IMR-90 (cell line): Measurements from ENCODE around the gene LAMB3. TPM values are rescaled to one million over a fixed set of nuclear protein-coding genes. Genes with fewer than 3 reads are reported as not detected.
A peak's percentile ranks its signal among the peaks of the same experiment; 100 is the strongest.

Experiments
- ATAC-seq: fragments of 200-7000 bp; cut with Tn5 transposase; 2 replicates; pipeline ENCODE4 v1.9.1; 2020; ENCODE audit warnings: low read depth, mild to moderate bottlenecking, moderate library complexity
- BruUV-seq: library from RNA; stranded (reverse); fragments of 400-500 nt; replicated peaks from 2 replicates; lab custom pipeline; 2021; lab: Mats Ljungman, UMichigan
- CTCF ChIA-PET: fragments of 300-600 bp; formaldehyde crosslinking; extraction: SDS; loops from one replicate; lab custom pipeline; 2021; ENCODE audit warnings: antibody characterized with exemption; lab: Yijun Ruan, JAX
- POLR2A ChIA-PET: fragments of 300-600 bp; sonication (Branson Sonifier 250); formaldehyde crosslinking; loops from one replicate; lab custom pipeline; 2022; ENCODE audit warnings: antibody characterized with exemption; ENCODE audit not compliant: unreplicated experiment; lab: Charles Lee
- DNase-seq: peaks from one replicate; pipeline ENCODE4 v3.0.0; 2013
- H2AFZ ChIP-seq: replicated peaks from 2 replicates; pipeline ENCODE3; 2013; ENCODE audit warnings: low read length, mild to moderate bottlenecking; ENCODE audit not compliant: poor library complexity
- H2AK5ac ChIP-seq: 2 replicates; pipeline ENCODE4 v1.6.1; 2013; ENCODE audit warnings: low read depth, low read length, inconsistent platforms
- H2AK9ac ChIP-seq: replicated peaks from 2 replicates; pipeline ENCODE3; 2013; ENCODE audit warnings: mild to moderate bottlenecking, low read depth, low read length, moderate library complexity; ENCODE audit not compliant: poor library complexity
- H2BK120ac ChIP-seq: 2 replicates; pipeline ENCODE4 v1.6.1; 2013; ENCODE audit warnings: low read depth, low read length, inconsistent platforms
- H2BK15ac ChIP-seq: 3 replicates; pipeline ENCODE4 v1.6.1; 2013; ENCODE audit warnings: low read depth, low read length, inconsistent platforms
- H2BK20ac ChIP-seq: 2 replicates; pipeline ENCODE4 v1.6.1; 2013; ENCODE audit warnings: low read depth, mild to moderate bottlenecking, inconsistent platforms, low read length, moderate library complexity
- H2BK5ac ChIP-seq: 2 replicates; pipeline ENCODE4 v1.6.1; 2013; ENCODE audit warnings: mild to moderate bottlenecking, low read depth, low read length, inconsistent platforms; ENCODE audit not compliant: poor library complexity, severe bottlenecking
- H3K14ac ChIP-seq: replicated peaks from 2 replicates; pipeline ENCODE4 v1.6.1; 2013; ENCODE audit warnings: low read depth, low read length, inconsistent platforms
- H3K18ac ChIP-seq: 2 replicates; pipeline ENCODE4 v1.6.1; 2013; ENCODE audit warnings: low read depth, low read length, control low read depth
- H3K23ac ChIP-seq: 2 replicates; pipeline ENCODE4 v1.6.1; 2013; ENCODE audit warnings: low read depth, low read length, inconsistent platforms
- H3K27ac ChIP-seq: 2 replicates; pipeline ENCODE4 v1.5.1; 2013; ENCODE audit warnings: mild to moderate bottlenecking, control low read depth, low read length; ENCODE audit not compliant: insufficient read depth
- H3K27me3 ChIP-seq: 2 replicates; pipeline ENCODE4 v1.6.1; 2013; ENCODE audit warnings: low read length; ENCODE audit not compliant: control insufficient read depth, insufficient read depth
- H3K36me3 ChIP-seq: 2 replicates; pipeline ENCODE4 v1.6.1; 2013; ENCODE audit warnings: low read length, mixed read lengths; ENCODE audit not compliant: control insufficient read depth, insufficient read depth
- H3K4ac ChIP-seq: 2 replicates; pipeline ENCODE4 v1.6.1; 2013; ENCODE audit warnings: low read depth, low read length, inconsistent platforms
- H3K4me1 ChIP-seq: 2 replicates; pipeline ENCODE4 v1.6.1; 2013; ENCODE audit warnings: low read length, mixed read lengths; ENCODE audit not compliant: control insufficient read depth, insufficient read depth
- H3K4me2 ChIP-seq: 2 replicates; pipeline ENCODE4 v1.6.1; 2013; ENCODE audit warnings: low read depth, mild to moderate bottlenecking, control low read depth, low read length, moderate library complexity
- H3K4me3 ChIP-seq: 2 replicates; pipeline ENCODE4 v1.5.1; 2013; ENCODE audit warnings: low read depth, mild to moderate bottlenecking, control low read depth, low read length, moderate library complexity; ENCODE audit not compliant: insufficient read depth
- H3K56ac ChIP-seq: 2 replicates; pipeline ENCODE4 v1.6.1; 2013; ENCODE audit warnings: low read length, inconsistent platforms; ENCODE audit not compliant: insufficient read depth; ENCODE audit errors: extremely low read depth
- H3K79me1 ChIP-seq, 2 experiments: 2 replicates each; pipeline ENCODE4 v1.6.1; 2013; ENCODE audit warnings: low read length in 2 of 2, inconsistent platforms in 1 of 2, low read depth in 1 of 2
- H3K9ac ChIP-seq: 2 replicates; pipeline ENCODE4 v1.6.1; 2013; ENCODE audit warnings: low read depth, low read length, control low read depth
- H3K9me1 ChIP-seq: 2 replicates; pipeline ENCODE4 v1.6.1; 2013; ENCODE audit warnings: low read length, inconsistent platforms; ENCODE audit not compliant: insufficient read depth
- H3K9me3 ChIP-seq: 2 replicates; pipeline ENCODE4 v1.6.1; 2013; ENCODE audit warnings: low read length; ENCODE audit not compliant: control insufficient read depth, insufficient read depth
- H4K20me1 ChIP-seq: 2 replicates; pipeline ENCODE4 v1.6.1; 2013; ENCODE audit warnings: low read length, inconsistent platforms; ENCODE audit not compliant: insufficient read depth
- H4K5ac ChIP-seq: 2 replicates; pipeline ENCODE4 v1.6.1; 2013; ENCODE audit warnings: mild to moderate bottlenecking, low read depth, low read length, control low read depth
- H4K8ac ChIP-seq, 2 experiments: 2 replicates each; pipeline ENCODE4 v1.6.1; 2013; ENCODE audit warnings: low read depth in 2 of 2, low read length in 2 of 2, control low read depth in 1 of 2, inconsistent platforms in 1 of 2
- H4K91ac ChIP-seq: 2 replicates; pipeline ENCODE4 v1.6.1; 2013; ENCODE audit warnings: low read depth, low read length, inconsistent platforms; ENCODE audit not compliant: insufficient read depth
- CEBPB ChIP-seq: IDR thresholded peaks from 2 replicates; pipeline ENCODE4 v1.6.1; 2012; ENCODE audit warnings: low read depth, low read length, improper control_type of control experiment
- CHD1 ChIP-seq: IDR thresholded peaks from 2 replicates; pipeline ENCODE4 v1.6.1; 2012; ENCODE audit warnings: low read depth, low read length, improper control_type of control experiment
- MAFK ChIP-seq: IDR thresholded peaks from 2 replicates; pipeline ENCODE4 v1.6.1; 2012; ENCODE audit warnings: low read depth, low read length, improper control_type of control experiment
- MAZ ChIP-seq: IDR thresholded peaks from 2 replicates; pipeline ENCODE4 v1.6.1; 2012; ENCODE audit warnings: low read depth, mild to moderate bottlenecking, low read length, improper control_type of control experiment, moderate library complexity, borderline replicate concordance
- MXI1 ChIP-seq: IDR thresholded peaks from 2 replicates; pipeline ENCODE4 v1.6.1; 2012; ENCODE audit warnings: low read depth, mild to moderate bottlenecking, low read length, moderate library complexity, borderline replicate concordance
- NFE2L2 ChIP-seq: fragments of 150-350 bp; IDR thresholded peaks from 2 replicates; pipeline ENCODE4 v1.6.1; 2016; ENCODE audit warnings: low read depth, mild to moderate bottlenecking, low read length
- POLR2A ChIP-seq: IDR thresholded peaks from 2 replicates; pipeline ENCODE4 v1.6.1; 2012; ENCODE audit warnings: mild to moderate bottlenecking, low read depth, low read length
- RAD21 ChIP-seq: IDR thresholded peaks from 2 replicates; pipeline ENCODE4 v1.6.1; 2012; ENCODE audit warnings: low read length, improper control_type of control experiment
- RFX5 ChIP-seq: IDR thresholded peaks from 2 replicates; pipeline ENCODE4 v1.8.0; 2012; ENCODE audit warnings: low read depth, mild to moderate bottlenecking, low read length, moderate library complexity
- SMC3 ChIP-seq: fragments of 150-350 bp; IDR thresholded peaks from 2 replicates; pipeline ENCODE4 v1.6.1; 2016; ENCODE audit warnings: low read depth, mild to moderate bottlenecking, antibody characterized with exemption, low read length, moderate library complexity
- WGBS, 2 experiments: methylation state at CpG; one replicate each; pipeline versions ENCODE4 v1.1.5 to v1.1.7; 2013; ENCODE audit warnings: missing lambda C conversion rate in 2 of 2; ENCODE audit not compliant: insufficient read length in 1 of 2; ENCODE audit errors: extremely low coverage in 2 of 2; 5-methylcytosine and 5-hydroxymethylcytosine counted together
- dilution Hi-C: fragments of 300-500 bp; cut with HindIII; formaldehyde crosslinking; loops from one replicate; pipeline ENCODE4 v1.14.3; 2018; ENCODE audit warnings: low sequenced_read_pairs; ENCODE audit not compliant: unreplicated experiment
- in situ Hi-C: fragments of 300-500 bp; cut with MboI; formaldehyde crosslinking; loops from 3 replicates; pipeline ENCODE4 v1.14.3; 2019; ENCODE audit warnings: low sequenced_read_pairs, inconsistent platforms, mixed read lengths
- intact Hi-C: fragments of 100-400 bp; cut with micrococcal nuclease; formaldehyde crosslinking; loops from 2 replicates; pipeline ENCODE4 v1.10.0; 2022
- polyA plus RNA-seq, 3 experiments: library from polyadenylated mRNA; depleted of rRNA; stranded (reverse); fragments of >200 nt; gene quantifications; 2 replicates each; pipeline ENCODE4 v1.2.3, GENCODE V29; 2012; ENCODE audit warnings: low replicate concordance in 1 of 3
- total RNA-seq: library from RNA; depleted of rRNA; stranded (reverse); fragments of >200 nt; gene quantifications from 2 replicates; pipeline ENCODE4 v1.2.3, GENCODE V29; 2012
- TF ChIP-seq, protein P1 (sequence below): conservative IDR thresholded peaks from 2 replicates; pipeline ENCODE4 v1.5.1; 2012; ENCODE audit warnings: mild to moderate bottlenecking, low read depth, low read length, improper control_type of control experiment
- TF ChIP-seq, protein P2 (sequence below): fragments of 150-350 bp; IDR thresholded peaks from 2 replicates; pipeline ENCODE4 v1.6.1; 2016; ENCODE audit warnings: low read depth, mild to moderate bottlenecking, low read length, moderate library complexity, borderline replicate concordance
- TF ChIP-seq, protein P3 (sequence below): fragments of 150-350 bp; IDR thresholded peaks from 2 replicates; pipeline ENCODE4 v1.6.1; 2017; ENCODE audit warnings: mild to moderate bottlenecking, antibody characterized with exemption, low read length, low read depth

Gene LAMB3
- total and polyA plus RNA-seq, 2 of the 4 experiments (the other 2 are of a cell fraction) = 0.72 to 2.1 TPM

- peaks cover 3% of the 10 kb centered on the region for H3K27me3 ChIP-seq
- ATAC-seq (peak; percentile 86), DNase-seq (peak; percentile 83)
- no peak overlapping the region for H3K56ac ChIP-seq
- H3K4me3 ChIP-seq = no peak overlapping the region
- H3K18ac ChIP-seq = no peak overlapping the region
- no peak overlapping the region for H2BK5ac ChIP-seq
- in situ Hi-C loops = no loop called here
- no peak overlapping the region for H2AFZ ChIP-seq
- intact Hi-C loops = loop anchor here (1.0 kb wide), 5 partner anchors 47 to 117 kb away; no protein-coding TSS in a partner anchor
- dilution Hi-C loops = no loop called here
- no CpG with 5 or more reads among the region's 3 CpGs for WGBS, 2 experiments
- H3K9me1 ChIP-seq = 0 out of 2 replicates have a peak, but pooled peaks cover 4% of the 10 kb centered on the region
- no peak overlapping the region for H3K14ac ChIP-seq
- no peak overlapping the region for H2BK20ac ChIP-seq
- H3K79me1 ChIP-seq = no peaks in the 10 kb centered on the region
- H2BK15ac ChIP-seq = no peak overlapping the region
- no peaks in the 10 kb centered on the region for H3K36me3 ChIP-seq
- peaks cover 5% of the 10 kb centered on the region; the same call in 1 of the 2 replicates for H3K4me1 ChIP-seq
- H3K27ac ChIP-seq = no peak overlapping the region
- H4K5ac ChIP-seq = no peak overlapping the region
- no TSS peak for BruUV-seq
- no peak overlapping the region for H4K91ac ChIP-seq
- H4K8ac ChIP-seq = no peak overlapping the region
- H3K4ac ChIP-seq = no peak overlapping the region
- no peak overlapping the region for H3K9ac ChIP-seq
- no peak overlapping the region for H3K23ac ChIP-seq
- TF ChIP-seq, protein P1, sequence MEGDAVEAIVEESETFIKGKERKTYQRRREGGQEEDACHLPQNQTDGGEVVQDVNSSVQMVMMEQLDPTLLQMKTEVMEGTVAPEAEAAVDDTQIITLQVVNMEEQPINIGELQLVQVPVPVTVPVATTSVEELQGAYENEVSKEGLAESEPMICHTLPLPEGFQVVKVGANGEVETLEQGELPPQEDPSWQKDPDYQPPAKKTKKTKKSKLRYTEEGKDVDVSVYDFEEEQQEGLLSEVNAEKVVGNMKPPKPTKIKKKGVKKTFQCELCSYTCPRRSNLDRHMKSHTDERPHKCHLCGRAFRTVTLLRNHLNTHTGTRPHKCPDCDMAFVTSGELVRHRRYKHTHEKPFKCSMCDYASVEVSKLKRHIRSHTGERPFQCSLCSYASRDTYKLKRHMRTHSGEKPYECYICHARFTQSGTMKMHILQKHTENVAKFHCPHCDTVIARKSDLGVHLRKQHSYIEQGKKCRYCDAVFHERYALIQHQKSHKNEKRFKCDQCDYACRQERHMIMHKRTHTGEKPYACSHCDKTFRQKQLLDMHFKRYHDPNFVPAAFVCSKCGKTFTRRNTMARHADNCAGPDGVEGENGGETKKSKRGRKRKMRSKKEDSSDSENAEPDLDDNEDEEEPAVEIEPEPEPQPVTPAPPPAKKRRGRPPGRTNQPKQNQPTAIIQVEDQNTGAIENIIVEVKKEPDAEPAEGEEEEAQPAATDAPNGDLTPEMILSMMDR = peak; percentile 92
- TF ChIP-seq MAZ (no peak), MXI1 (no peak), MAFK (no peak), RFX5 (no peak), RAD21 (peak; percentile 91), POLR2A (no peak), CEBPB (no peak), CHD1 (no peak), SMC3 (peak; percentile 93), NFE2L2 (no peak)
- TF ChIP-seq, protein P2, sequence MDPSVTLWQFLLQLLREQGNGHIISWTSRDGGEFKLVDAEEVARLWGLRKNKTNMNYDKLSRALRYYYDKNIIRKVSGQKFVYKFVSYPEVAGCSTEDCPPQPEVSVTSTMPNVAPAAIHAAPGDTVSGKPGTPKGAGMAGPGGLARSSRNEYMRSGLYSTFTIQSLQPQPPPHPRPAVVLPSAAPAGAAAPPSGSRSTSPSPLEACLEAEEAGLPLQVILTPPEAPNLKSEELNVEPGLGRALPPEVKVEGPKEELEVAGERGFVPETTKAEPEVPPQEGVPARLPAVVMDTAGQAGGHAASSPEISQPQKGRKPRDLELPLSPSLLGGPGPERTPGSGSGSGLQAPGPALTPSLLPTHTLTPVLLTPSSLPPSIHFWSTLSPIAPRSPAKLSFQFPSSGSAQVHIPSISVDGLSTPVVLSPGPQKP = no peak
- TF ChIP-seq, protein P3, sequence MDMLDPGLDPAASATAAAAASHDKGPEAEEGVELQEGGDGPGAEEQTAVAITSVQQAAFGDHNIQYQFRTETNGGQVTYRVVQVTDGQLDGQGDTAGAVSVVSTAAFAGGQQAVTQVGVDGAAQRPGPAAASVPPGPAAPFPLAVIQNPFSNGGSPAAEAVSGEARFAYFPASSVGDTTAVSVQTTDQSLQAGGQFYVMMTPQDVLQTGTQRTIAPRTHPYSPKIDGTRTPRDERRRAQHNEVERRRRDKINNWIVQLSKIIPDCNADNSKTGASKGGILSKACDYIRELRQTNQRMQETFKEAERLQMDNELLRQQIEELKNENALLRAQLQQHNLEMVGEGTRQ = no peak
- no peaks in the 10 kb centered on the region for H3K9me3 ChIP-seq
- no peak overlapping the region for H2BK120ac ChIP-seq
- no peak overlapping the region for H2AK9ac ChIP-seq
- H3K4me2 ChIP-seq = no peak overlapping the region
- ChIA-PET CTCF (interaction anchor here (1.0 to 1.8 kb wide), 4 partner anchors 10 to 127 kb away, joined by 3 to 5 read pairs (median 4); no protein-coding TSS in a partner anchor), POLR2A (interaction anchor here (0.7 kb wide), 1 partner anchor 97 kb away, joined by 3 read pairs; no protein-coding TSS in a partner anchor)
- H4K20me1 ChIP-seq = no peaks in the 10 kb centered on the region
- H2AK5ac ChIP-seq = no peak overlapping the region
Measured at GRCh38 chr1:209692745-209693504, 40.7 kb upstream of the LAMB3 start.
